ENCODE data around the gene RANBP17.
A peak's percentile ranks its signal among the peaks of the same experiment; 100 is the strongest.
"Not testable (repeated sequence)": the region's sequence is repeated elsewhere in the genome, so short reads cannot be mapped to it uniquely, and the experiment has no call there.

The RANBP17 gene

GRCh38 chr5:171162165-171162564 lies 300.3 kb downstream of the RANBP17 start:
- DNase-seq: no peak

- DNase-seq: peak in 1 of 2 donors; percentile 0
Observed at GRCh38 chr5:171162596-171162995, 300.8 kb downstream of the RANBP17 start.

DNA sequence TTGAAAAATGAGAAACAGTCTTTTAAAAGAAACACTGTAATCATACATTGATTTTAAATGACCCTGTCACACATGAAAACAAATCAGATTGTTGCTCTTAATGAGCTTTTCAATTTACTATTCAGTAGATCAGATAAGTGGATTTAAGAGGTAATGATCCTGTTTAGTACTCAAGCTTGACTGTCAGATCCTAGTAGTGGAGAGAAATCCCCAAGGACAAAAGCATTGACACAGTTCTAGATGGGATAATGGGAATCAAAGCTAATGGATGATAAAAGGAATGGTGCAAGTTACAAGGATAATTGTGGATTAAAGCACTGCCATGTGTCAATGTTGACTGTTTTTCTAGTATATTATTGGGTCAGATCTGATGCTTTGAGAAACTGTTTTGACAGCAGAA lies 304.9 kb downstream of the RANBP17 start:
- no peak for DNase-seq

DNA sequence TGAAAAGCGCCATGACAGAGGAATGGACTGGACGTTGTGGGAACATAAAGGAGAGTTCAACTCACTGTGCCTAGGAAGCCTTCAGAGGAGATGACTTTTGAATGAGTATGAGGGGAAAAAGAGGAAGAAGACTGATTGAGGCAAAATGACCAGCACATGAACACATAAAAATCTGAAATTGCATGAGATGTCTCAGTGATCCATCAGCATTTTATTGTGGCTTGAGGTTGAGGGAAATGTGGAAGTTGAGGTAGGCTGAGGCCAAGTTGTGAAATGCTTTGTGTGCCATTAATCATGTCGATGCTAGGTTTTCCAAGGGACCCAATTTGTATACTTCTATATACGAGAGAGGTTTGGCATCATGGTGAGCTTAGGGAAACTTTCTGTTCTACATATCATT lies 306.4 kb downstream of the RANBP17 start:
- DNase-seq: no peak

- not testable (repeated sequence) for DNase-seq
Observed at GRCh38 chr5:171174960-171175359, 313.1 kb downstream of the RANBP17 start.

GRCh38 chr5:171175746-171176145 lies 313.9 kb downstream of the RANBP17 start:
- no peak for DNase-seq

DNA sequence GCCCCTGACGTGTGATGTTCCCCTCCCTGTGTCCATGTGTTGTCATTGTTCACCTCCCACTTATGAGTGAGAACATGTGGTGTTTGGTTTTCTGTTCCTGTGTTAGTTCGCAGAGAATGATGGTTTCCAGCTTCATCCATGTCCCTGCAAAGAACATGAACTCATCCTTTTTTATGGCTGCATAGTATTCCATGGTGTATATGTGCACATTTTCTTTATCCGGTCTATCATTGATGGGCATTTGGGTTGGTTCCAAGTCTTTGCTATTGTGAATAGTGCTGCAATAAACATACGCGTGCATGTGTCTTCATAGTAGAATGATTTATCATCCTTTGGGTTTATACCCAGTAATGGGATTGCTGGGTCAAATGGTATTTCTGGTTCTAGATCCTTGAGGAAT lies 316.4 kb downstream of the RANBP17 start:
- DNase-seq: not testable (repeated sequence)

DNA sequence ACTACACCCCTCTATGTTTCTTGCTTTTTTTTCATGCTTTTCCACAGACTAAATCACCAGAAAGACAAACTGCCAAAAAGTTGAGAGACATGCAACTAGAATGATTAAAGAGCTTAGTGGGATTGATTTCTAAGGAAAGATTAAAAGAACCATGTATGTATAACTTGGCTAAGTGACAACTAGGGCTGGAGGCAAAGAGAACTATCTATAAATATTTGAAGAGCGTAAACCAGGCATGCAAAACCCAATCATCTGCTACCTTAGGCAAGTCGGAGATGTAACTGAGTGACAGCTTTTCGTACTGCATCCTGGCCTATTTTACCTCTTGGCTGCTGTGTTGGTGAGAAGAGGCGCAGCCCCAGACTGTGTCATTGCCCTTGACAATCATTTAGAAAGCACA lies 326.2 kb downstream of the RANBP17 start:
- DNase-seq: no peak

DNA sequence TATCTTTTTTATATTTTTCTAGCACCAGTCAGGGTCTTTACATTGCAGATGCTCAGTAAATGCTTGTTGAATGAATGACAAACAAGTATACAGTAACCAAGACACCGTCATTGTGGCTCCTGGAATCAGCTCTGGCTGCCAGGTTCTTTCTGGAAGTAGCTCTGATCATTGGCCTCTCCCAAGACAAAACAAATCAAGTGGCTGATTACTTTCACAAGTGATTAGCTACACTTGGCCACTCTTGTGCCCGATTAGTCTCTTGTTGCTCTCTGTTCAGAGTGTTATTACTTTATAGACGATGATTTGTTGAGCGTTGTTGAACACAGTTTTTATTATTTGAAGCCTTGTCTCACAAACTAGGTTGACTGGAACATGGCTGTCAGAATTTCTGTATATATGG lies 327.6 kb downstream of the RANBP17 start:
- no peak for DNase-seq

DNA sequence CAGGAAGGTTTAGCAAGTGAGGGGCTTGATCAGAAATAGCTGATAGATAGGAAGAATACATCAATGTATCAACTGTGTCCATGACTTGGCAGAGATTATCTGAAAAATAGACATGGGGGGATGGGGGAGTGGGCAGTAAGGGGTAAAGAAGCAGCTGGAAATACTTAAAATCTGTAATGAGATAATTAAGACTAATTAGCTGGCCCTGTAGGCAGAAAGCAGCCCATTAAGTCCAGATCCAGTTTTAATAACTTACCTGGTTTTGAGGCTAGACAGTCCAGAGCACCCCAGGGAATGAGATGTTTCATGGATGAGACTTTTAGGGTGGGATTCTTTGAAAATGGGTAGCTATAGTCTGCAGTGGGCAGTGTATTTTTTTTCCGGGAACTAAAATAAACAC lies 330.3 kb downstream of the RANBP17 start:
- no peak for DNase-seq

DNA sequence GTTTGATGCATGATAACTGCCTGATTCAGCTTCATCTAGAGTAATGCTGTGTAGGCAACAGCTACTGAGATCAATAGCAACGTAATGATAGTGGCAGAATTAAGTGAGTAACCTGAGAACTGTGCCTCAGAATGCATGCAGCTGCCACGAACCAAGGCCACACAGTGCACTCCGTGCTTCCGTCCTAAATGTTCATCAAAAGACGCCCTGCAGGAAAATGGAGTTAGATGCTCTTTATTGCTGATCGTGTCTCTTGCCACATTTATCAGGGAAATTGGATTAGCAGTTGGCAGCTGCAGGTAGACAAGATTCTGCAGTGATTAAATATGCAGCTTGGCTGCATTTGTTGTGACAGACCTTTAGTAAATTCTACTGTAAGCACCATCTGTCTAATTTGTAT lies 339.5 kb downstream of the RANBP17 start:
- no peak for DNase-seq

GRCh38 chr5:171205375-171205774 lies 343.6 kb downstream of the RANBP17 start:
- no peak for DNase-seq

- DNase-seq: no peak
Observed at GRCh38 chr5:171207256-171207847, 345.5 kb downstream of the RANBP17 start.

- DNase-seq: no peak
Observed at GRCh38 chr5:171221916-171222315, 360.1 kb downstream of the RANBP17 start.

- no peak for DNase-seq
Observed at GRCh38 chr5:171223927-171224326, 362.1 kb downstream of the RANBP17 start.

DNA sequence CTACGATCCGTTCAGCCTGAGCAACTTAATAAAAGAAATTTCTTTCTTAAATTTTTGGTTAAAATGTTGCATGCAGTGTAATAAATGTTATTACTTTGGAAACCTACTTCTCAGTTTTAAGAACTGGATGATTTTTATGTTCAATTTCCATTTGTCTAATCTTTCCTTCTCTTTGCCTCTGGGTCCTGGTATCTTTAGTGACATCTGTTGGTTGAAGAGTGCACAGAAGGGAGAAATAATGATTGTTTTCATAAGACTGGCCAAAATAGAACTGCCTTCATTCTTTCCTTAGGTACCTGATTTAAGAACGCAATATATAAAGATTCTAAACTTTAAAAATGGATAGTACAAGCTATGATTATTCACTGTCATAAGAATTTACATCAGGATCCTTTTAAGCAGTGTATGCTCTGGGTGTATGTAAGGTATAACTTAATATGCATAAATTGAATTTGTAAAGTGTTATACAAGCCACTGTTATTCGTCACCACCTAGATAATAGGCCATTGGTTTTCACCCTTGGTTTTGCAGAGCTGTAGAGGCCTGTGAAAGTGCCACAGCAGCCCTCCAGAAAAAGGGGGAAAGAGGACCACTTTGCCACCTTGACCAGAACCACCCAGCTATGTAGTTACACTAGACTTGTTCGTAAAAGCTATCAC lies 364.4 kb downstream of the RANBP17 start:
- no peak for DNase-seq

DNA sequence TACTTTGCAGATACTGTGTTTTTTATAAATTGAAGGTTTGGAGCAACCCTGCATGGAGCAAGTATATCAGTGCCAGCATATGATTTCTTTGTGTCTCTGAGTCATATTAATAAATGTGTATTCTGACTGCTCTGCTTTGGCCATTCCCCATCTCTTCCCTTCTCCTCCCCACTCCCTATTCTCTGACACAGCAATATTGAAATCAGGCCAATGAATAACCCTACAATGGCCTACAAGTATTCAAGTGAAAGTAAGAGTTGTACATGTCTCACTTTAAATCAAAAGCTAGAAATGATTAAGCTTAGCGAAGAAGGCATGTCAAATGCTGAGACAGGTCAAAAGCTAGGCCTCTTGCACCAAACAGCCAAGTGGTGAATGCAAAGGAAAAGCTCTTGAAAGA lies 365.0 kb downstream of the RANBP17 start:
- no peak for DNase-seq

- no peak for DNase-seq
Observed at GRCh38 chr5:171236651-171237050, 374.8 kb downstream of the RANBP17 start.

DNA sequence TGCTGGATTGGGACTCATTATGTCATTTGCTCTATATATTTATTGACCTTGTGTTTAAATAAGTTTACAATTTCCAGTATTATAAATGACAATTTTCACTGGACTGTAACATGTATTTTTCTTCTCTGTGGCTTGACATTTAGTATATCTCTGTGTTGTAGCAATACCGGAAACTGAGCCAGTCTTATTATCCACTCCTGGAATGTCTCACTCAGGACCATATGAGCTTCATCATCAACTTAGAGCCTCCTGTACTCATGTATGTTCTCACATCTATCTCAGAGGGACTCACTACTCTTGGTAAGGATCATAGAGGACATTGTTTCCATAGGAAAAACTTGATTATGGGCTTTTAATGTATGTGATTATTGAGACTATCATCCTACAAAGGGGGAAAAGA lies 380.7 kb downstream of the RANBP17 start:
- no peak for DNase-seq

DNA sequence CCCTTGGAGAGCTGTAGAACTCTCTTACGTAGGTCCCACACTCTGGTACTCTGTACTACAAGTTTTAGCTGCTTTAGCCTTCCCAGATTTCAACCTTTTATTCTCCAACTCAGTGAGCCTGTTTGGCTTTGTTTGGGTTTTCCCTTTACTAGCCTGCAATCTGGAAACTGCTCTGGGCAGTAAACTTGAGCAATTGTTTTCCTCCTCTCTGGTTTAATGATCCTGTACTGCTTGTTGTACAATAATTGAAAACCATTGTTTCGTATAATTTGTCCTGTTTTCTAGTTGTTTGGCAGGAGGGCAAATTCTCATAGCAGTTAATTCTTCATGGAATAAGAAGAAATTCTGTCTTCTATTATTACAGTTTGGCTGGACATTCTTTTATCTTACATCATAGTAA lies 384.4 kb downstream of the RANBP17 start:
- no peak for DNase-seq

DNA sequence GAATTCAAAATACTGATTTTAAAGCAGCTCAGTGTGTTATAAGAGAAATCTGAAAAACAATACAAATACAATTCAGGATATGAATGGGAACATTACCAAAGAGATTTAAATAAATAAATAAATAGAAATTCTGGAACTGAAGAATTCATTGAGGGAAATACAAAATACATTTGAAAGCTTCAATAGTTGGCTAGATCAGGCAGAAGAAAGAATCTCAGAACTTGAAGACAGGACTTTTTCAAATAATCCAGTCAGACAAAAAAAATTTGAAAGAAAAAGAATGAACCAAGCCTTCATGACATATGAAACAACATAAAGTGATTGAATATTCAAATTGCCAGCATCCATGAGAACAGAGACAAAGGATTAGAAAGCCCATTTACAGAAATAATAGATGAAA lies 387.6 kb downstream of the RANBP17 start:
- no peak for DNase-seq

DNA sequence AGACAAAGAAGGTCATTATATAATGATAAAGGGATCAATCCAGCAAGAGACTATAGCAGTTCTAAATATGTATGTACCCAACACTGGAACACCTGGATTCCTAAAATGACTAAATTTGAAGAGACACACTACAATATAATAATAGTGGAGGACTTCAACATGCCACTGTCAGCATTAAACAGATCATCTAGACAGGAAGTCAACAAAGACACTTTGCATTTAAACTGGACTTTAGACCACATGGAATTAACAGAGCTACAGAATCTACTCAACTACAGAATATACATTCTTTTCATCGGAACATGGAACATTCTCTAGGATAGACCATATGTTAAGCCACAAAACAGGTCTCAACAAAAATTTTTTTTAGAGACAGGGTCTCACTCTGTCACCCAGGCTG lies 388.9 kb downstream of the RANBP17 start:
- no peak for DNase-seq

- DNase-seq: no peak
Observed at GRCh38 chr5:171251519-171251918, 389.7 kb downstream of the RANBP17 start.

DNA sequence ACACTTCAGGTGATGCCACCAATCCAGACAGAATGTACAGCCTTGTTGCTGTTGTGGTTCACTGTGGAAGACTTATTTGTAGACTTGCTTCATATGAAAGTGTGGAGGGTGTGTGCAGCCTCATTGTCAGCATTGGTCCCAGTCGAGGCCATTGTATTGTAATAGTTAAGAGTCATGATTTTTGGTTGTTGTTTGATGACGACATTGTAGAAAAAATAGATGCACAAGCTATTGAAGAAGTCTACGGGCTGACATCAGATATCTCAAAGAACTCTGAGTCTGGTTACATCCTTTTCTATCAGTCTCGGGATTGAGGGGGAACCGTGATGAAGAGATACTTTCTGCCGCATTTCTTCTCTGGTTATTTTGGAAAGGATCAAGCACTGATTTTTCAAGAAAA lies 390.9 kb downstream of the RANBP17 start:
- DNase-seq: no peak

DNA sequence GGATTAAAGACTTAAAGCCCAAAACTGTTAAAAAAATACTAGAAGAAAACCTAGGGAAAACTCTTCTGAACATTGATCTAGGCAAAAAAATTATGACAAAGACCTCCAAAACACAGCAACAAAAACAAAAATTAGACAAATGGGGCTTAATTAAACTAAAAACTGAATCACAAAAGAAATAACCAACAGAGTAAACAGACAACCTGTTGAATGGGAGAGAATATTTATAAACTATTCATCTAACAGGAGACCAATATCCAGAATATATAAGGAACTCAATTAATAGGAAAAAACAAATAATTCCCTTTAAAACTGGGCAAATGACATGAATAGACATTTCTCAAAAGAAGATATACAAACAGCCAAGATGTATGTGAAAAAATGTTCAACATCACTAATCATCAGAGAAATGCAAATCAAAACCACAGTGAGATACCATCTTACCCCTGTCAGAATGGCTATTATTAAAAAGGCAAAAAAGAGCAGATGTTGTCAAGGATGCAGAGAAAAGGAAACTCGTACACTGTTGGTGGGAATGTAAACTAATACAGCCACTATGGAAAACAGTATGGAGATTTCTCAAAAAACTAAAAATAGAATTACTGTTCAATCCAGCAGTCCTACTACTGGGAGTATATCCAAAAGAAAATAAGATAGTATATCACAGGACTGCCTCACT lies 397.1 kb downstream of the RANBP17 start:
- no peak for DNase-seq

Data from stimulated activated CD4-positive, alpha-beta T cell treated with anti-CD3 and anti-CD28 coated beads, Interleukin-2, amount 100 ng/mL, for 24 hours (primary cell).